Measurements from ENCODE around the gene PAPPA. TPM values are rescaled to one million over a fixed set of nuclear protein-coding genes. Genes with fewer than 3 reads are reported as not detected.

Gene PAPPA
- total and polyA plus RNA-seq, 2 of the 8 experiments (the other 6 are each of a cell fraction or from before 2014, with no cell fraction given), result 0.18 to 0.63 TPM

DNA sequence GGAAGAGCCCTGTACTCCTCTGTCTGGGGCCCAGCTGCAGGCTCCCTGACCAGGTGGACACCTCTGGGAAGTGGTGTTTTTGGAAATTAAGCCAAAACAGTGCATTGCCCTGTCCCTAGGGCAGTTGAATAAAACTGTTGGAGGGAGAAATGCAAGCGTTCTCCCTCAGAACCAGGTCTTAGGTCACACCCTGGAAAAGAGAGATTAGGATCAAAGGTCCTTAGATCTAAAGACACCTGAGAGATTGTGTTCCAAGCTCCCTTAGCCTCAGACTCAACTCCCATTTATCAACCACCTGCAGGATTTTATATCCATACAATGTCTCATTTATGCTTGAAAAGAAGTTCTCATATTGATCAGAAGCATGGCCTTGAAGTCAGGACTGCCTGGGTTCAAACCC, 64.8 kb downstream of the PAPPA start (continued):
- TF ChIP-seq HDAC2 (IDR thresholded peaks at IDR 0.05; ENCODE audit: borderline replicate concordance in 1 of 2, low read depth in 2 of 2, low read length in 2 of 2), result no peak

Data from H1 (cell line).